A673 (cell line): Measurements from ENCODE around the gene ARHGEF9.
"Not testable (repeated sequence)": the region's sequence is repeated elsewhere in the genome, so short reads cannot be mapped to it uniquely, and the experiment has no call there.

Experiments
- EZH2 ChIP-seq: fragments of 200-600 bp; sonication (generic); IDR thresholded peaks from 2 replicates; pipeline ENCODE4 v1.6.1; 2017; ENCODE audit warnings: borderline replicate concordance, low read depth, mild to moderate bottlenecking, mixed read lengths, antibody characterized with exemption, low read length; ENCODE audit not compliant: poor library complexity, severe bottlenecking
- TF ChIP-seq, protein P1 (sequence below): fragments of 300-800, 200-600 bp; sonication (generic); conservative IDR thresholded peaks from 2 replicates; pipeline ENCODE4 v1.5.1; 2017; ENCODE audit warnings: low read depth, mild to moderate bottlenecking, antibody characterized with exemption, low read length, moderate library complexity, mixed read lengths

DNA sequence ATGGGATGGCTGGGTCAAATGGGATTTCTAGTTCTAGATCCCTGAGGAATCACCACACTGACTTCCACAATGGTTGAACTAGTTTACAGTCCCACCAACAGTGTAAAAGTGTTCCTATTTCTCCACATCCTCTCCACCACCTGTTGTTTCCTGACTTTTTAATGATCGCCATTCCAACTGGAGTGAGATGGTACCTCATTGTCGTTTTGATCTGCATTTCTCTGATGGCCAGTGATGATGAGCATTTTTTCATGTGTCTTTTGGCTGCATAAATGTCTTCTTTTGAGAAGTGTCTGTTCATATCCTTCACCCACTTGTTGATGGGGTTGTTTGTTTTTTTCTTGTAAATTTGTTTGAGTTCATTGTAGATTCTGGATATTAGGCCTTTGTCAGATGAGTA is 139.3 kb downstream of the ARHGEF9 start:
- TF ChIP-seq, protein P1, sequence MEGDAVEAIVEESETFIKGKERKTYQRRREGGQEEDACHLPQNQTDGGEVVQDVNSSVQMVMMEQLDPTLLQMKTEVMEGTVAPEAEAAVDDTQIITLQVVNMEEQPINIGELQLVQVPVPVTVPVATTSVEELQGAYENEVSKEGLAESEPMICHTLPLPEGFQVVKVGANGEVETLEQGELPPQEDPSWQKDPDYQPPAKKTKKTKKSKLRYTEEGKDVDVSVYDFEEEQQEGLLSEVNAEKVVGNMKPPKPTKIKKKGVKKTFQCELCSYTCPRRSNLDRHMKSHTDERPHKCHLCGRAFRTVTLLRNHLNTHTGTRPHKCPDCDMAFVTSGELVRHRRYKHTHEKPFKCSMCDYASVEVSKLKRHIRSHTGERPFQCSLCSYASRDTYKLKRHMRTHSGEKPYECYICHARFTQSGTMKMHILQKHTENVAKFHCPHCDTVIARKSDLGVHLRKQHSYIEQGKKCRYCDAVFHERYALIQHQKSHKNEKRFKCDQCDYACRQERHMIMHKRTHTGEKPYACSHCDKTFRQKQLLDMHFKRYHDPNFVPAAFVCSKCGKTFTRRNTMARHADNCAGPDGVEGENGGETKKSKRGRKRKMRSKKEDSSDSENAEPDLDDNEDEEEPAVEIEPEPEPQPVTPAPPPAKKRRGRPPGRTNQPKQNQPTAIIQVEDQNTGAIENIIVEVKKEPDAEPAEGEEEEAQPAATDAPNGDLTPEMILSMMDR, result not testable (repeated sequence)
- not testable (repeated sequence) for TF ChIP-seq EZH2
